Smooth muscle cell (in vitro differentiated cells): ENCODE measurements around the gene CD84. TPM values are rescaled to one million over a fixed set of nuclear protein-coding genes. Genes with fewer than 3 reads are reported as not detected.

ENCODE experiments used
- DNase-seq: peaks from one replicate; lab custom pipeline; 2025; ENCODE audit not compliant: unreplicated experiment; lab: John Stamatoyannopoulos, UW
- H2AFZ ChIP-seq: fragments of 200-600 bp; sonication (generic); 2 replicates; pipeline ENCODE4 v1.6.0; 2016; ENCODE audit warnings: antibody characterized with exemption, low read depth, mild to moderate bottlenecking
- H3F3A ChIP-seq: fragments of 200-600 bp; sonication (generic); 2 replicates; pipeline ENCODE4 v1.6.0; 2017; ENCODE audit warnings: antibody characterized with exemption, low read depth
- H3K27ac ChIP-seq: fragments of 200-600 bp; sonication (generic); 2 replicates; pipeline ENCODE4 v1.5.1; 2016; ENCODE audit warnings: low read depth, mild to moderate bottlenecking
- H3K27me3 ChIP-seq: fragments of 200-600 bp; sonication (generic); 2 replicates; pipeline ENCODE4 v1.6.1; 2016; ENCODE audit warnings: low read depth, mild to moderate bottlenecking
- H3K36me3 ChIP-seq: fragments of 200-600 bp; sonication (generic); 2 replicates; pipeline ENCODE4 v1.5.1; 2016; ENCODE audit warnings: low read depth
- H3K4me1 ChIP-seq: fragments of 200-600 bp; sonication (generic); 2 replicates; pipeline ENCODE4 v1.5.1; 2016; ENCODE audit warnings: low read depth
- H3K4me2 ChIP-seq: fragments of 200-600 bp; sonication (generic); 2 replicates; pipeline ENCODE4 v1.6.0; 2016; ENCODE audit warnings: mild to moderate bottlenecking
- H3K4me3 ChIP-seq: fragments of 200-600 bp; sonication (generic); 2 replicates; pipeline ENCODE4 v1.5.1; 2016; ENCODE audit warnings: mild to moderate bottlenecking
- H3K79me2 ChIP-seq: fragments of 200-600 bp; sonication (generic); 2 replicates; pipeline ENCODE4 v1.6.0; 2016; ENCODE audit warnings: low read depth, mild to moderate bottlenecking
- H3K9ac ChIP-seq: fragments of 200-600 bp; sonication (generic); 2 replicates; pipeline ENCODE4 v1.6.0; 2016; ENCODE audit warnings: low read depth
- H3K9me3 ChIP-seq: fragments of 200-600 bp; sonication (generic); replicated peaks from 2 replicates; pipeline ENCODE4 v1.5.1; 2016; ENCODE audit warnings: low read depth
- H4K20me1 ChIP-seq: fragments of 200-600 bp; sonication (generic); 2 replicates; pipeline ENCODE4 v1.6.0; 2016; ENCODE audit warnings: low read depth
- CTCF ChIP-seq: fragments of 200-600 bp; sonication (generic); IDR thresholded peaks from 2 replicates; pipeline ENCODE4 v1.5.1; 2017; ENCODE audit warnings: borderline replicate concordance, mild to moderate bottlenecking, antibody characterized with exemption; ENCODE audit not compliant: insufficient read depth, poor library complexity, severe bottlenecking
- WGBS: methylation state at CpG from one replicate; pipeline ENCODE4 v1.1.7; 2016; ENCODE audit warnings: low lambda C conversion rate; 5-methylcytosine and 5-hydroxymethylcytosine counted together
- polyA plus RNA-seq: library from polyadenylated mRNA; unstranded; fragments of >200 nt; fragmentation: Nextera tagmentation; extraction: Ambion mirVana; gene quantifications from 2 replicates; pipeline ENCODE4 v1.2.1, GENCODE V29; 2016
- total RNA-seq: library from RNA; depleted of rRNA; stranded (reverse); fragments of >200 nt; gene quantifications from 2 replicates; pipeline ENCODE4 v1.2.3, GENCODE V29; 2014

The CD84 gene
- total and polyA plus RNA-seq, 2 experiments from 2014 or later = not detected

- no peaks in the 10 kb centered on the region for H3K79me2 ChIP-seq
- H3K4me1 ChIP-seq = no peaks in the 10 kb centered on the region
- H3K4me3 ChIP-seq = no peak overlapping the region
- H3K27me3 ChIP-seq = no peaks in the 10 kb centered on the region
- TF ChIP-seq CTCF = no peak
- no peaks in the 10 kb centered on the region for H3K9me3 ChIP-seq
- H3K36me3 ChIP-seq = no peaks in the 10 kb centered on the region
- H3F3A ChIP-seq = no peaks in the 10 kb centered on the region
- H3K27ac ChIP-seq = no peak overlapping the region
- WGBS = 90% methylated on average over 4 of the region's 4 CpGs
- H4K20me1 ChIP-seq = no peaks in the 10 kb centered on the region
- H3K4me2 ChIP-seq = no peak overlapping the region
- H3K9ac ChIP-seq = no peak overlapping the region
- no peak for DNase-seq
- H2AFZ ChIP-seq = no peak overlapping the region
Observed at GRCh38 chr1:160558660-160559380, 20.5 kb downstream of the CD84 start.

GRCh38 chr1:160553778-160554177 is 25.5 kb downstream of the CD84 start:
- no peak overlapping the region for H3K4me3 ChIP-seq
- H3K79me2 ChIP-seq = no peaks in the 10 kb centered on the region
- no peak overlapping the region for H3K9ac ChIP-seq
- no peaks in the 10 kb centered on the region for H3K36me3 ChIP-seq
- H3F3A ChIP-seq = no peaks in the 10 kb centered on the region
- H2AFZ ChIP-seq = no peak overlapping the region
- H3K27ac ChIP-seq = no peak overlapping the region
- no peaks in the 10 kb centered on the region for H3K4me1 ChIP-seq
- H4K20me1 ChIP-seq = no peaks in the 10 kb centered on the region
- no peak for TF ChIP-seq CTCF
- no peaks in the 10 kb centered on the region for H3K27me3 ChIP-seq
- DNase-seq = no peak
- WGBS = 85% methylated on average over 4 of the region's 4 CpGs
- H3K9me3 ChIP-seq = no peaks in the 10 kb centered on the region
- no peak overlapping the region for H3K4me2 ChIP-seq

GRCh38 chr1:160552425-160552824 is 26.9 kb downstream of the CD84 start:
- H3K9ac ChIP-seq = no peak overlapping the region
- H3K4me2 ChIP-seq = no peak overlapping the region
- H3K79me2 ChIP-seq = no peaks in the 10 kb centered on the region
- no peaks in the 10 kb centered on the region for H3K36me3 ChIP-seq
- no peaks in the 10 kb centered on the region for H3K4me1 ChIP-seq
- H3K27me3 ChIP-seq = no peaks in the 10 kb centered on the region
- 84% methylated on average over 2 of the region's 2 CpGs for WGBS
- H3K27ac ChIP-seq = no peak overlapping the region
- no peaks in the 10 kb centered on the region for H3K9me3 ChIP-seq
- DNase-seq = no peak
- no peaks in the 10 kb centered on the region for H4K20me1 ChIP-seq
- no peak overlapping the region for H2AFZ ChIP-seq
- H3K4me3 ChIP-seq = no peak overlapping the region
- TF ChIP-seq CTCF = no peak
- H3F3A ChIP-seq = no peaks in the 10 kb centered on the region

- WGBS = 79% methylated on average over 6 of the region's 6 CpGs
- Histone ChIP-seq H3K36me3 (no peaks in the 10 kb centered on the region), H3K27me3 (no peaks in the 10 kb centered on the region), H3K27ac (no peak overlapping the region), H3F3A (no peaks in the 10 kb centered on the region), H4K20me1 (no peaks in the 10 kb centered on the region), H3K9ac (no peak overlapping the region), H3K9me3 (no peaks in the 10 kb centered on the region), H3K79me2 (no peaks in the 10 kb centered on the region), H3K4me3 (no peak overlapping the region), H2AFZ (no peak overlapping the region), H3K4me1 (no peaks in the 10 kb centered on the region), H3K4me2 (no peak overlapping the region)
- TF ChIP-seq CTCF = no peak
- DNase-seq = no peak
Observed at GRCh38 chr1:160550572-160551034, 28.7 kb downstream of the CD84 start.
